Keratinocyte (primary cell): ENCODE results near the gene TNFSF10. TPM values are rescaled to one million over a fixed set of nuclear protein-coding genes. Genes with fewer than 3 reads are reported as not detected.
A peak's percentile ranks its signal among the peaks of the same experiment; 100 is the strongest.

Experiments
- DNase-seq: peaks from one replicate; pipeline ENCODE4 v3.0.0-alpha.2; 2011; ENCODE audit warnings: low read depth, missing footprints, low spot score
- FAIRE-seq: peaks from 2 replicates; lab custom pipeline; 2011; peaks lifted over from hg19 to GRCh38; lab: Jason Lieb, UNC
- H2AFZ ChIP-seq: 2 replicates; pipeline ENCODE4 v1.6.0; 2012; ENCODE audit warnings: low read length, control low read depth, inconsistent platforms; ENCODE audit not compliant: control insufficient read depth
- H3K27ac ChIP-seq: 2 replicates; pipeline ENCODE4 v1.5.1; 2011; ENCODE audit warnings: low read length; ENCODE audit not compliant: control insufficient read depth, insufficient read depth
- H3K27me3 ChIP-seq: 3 replicates; pipeline ENCODE4 v1.6.0; 2011; ENCODE audit warnings: low read length; ENCODE audit not compliant: control insufficient read depth, insufficient read depth; ENCODE audit errors: extremely low read depth
- H3K36me3 ChIP-seq, 2 experiments: 2 replicates in 1 of 2; 3 replicates in 1 of 2; pipeline ENCODE4 v1.5.1; 2011; ENCODE audit warnings: low read length in 2 of 2, mild to moderate bottlenecking in 1 of 2; ENCODE audit not compliant: control insufficient read depth in 2 of 2, insufficient read depth in 2 of 2; ENCODE audit errors: extremely low read depth in 1 of 2
- H3K4me1 ChIP-seq: 3 replicates; pipeline ENCODE4 v1.5.1; 2011; ENCODE audit warnings: low read length; ENCODE audit not compliant: control insufficient read depth, insufficient read depth; ENCODE audit errors: extremely low read depth
- H3K4me2 ChIP-seq: 3 replicates; pipeline ENCODE4 v1.6.0; 2011; ENCODE audit warnings: low read depth, low read length; ENCODE audit not compliant: control insufficient read depth, insufficient read depth; ENCODE audit errors: extremely low read depth
- H3K4me3 ChIP-seq, 3 experiments: fragments of 200-600 bp in 1 of 3; sonication (generic) in 1 of 3; 2 replicates in 2 of 3; 3 replicates in 1 of 3; pipeline ENCODE4 v1.5.1; 2011 to 2016; ENCODE audit warnings: low read length in 3 of 3, mild to moderate bottlenecking in 3 of 3, control low read depth in 2 of 3, inconsistent platforms in 1 of 3, low read depth in 1 of 3, mixed read lengths in 1 of 3, mixed run types in 1 of 3, moderate library complexity in 1 of 3; ENCODE audit not compliant: control insufficient read depth in 2 of 3, insufficient read depth in 2 of 3; ENCODE audit errors: extremely low read depth in 1 of 3
- H3K79me2 ChIP-seq: 2 replicates; pipeline ENCODE4 v1.6.0; 2012; ENCODE audit warnings: low read length; ENCODE audit not compliant: control insufficient read depth, insufficient read depth
- H3K9ac ChIP-seq: 3 replicates; pipeline ENCODE4 v1.6.0; 2011; ENCODE audit warnings: low read length; ENCODE audit not compliant: control insufficient read depth, insufficient read depth; ENCODE audit errors: extremely low read depth
- H3K9me1 ChIP-seq: 3 replicates; pipeline ENCODE4 v1.6.0; 2011; ENCODE audit warnings: low read length; ENCODE audit not compliant: control insufficient read depth, insufficient read depth; ENCODE audit errors: extremely low read depth
- H3K9me3 ChIP-seq: 2 replicates; pipeline ENCODE4 v1.5.1; 2012; ENCODE audit warnings: low read depth, low read length; ENCODE audit not compliant: control insufficient read depth
- H4K20me1 ChIP-seq: 3 replicates; pipeline ENCODE4 v1.6.0; 2011; ENCODE audit warnings: low read length; ENCODE audit not compliant: control insufficient read depth, insufficient read depth; ENCODE audit errors: extremely low read depth
- CTCF ChIP-seq, 3 experiments: IDR thresholded peaks in 1 of 3; conservative IDR thresholded peaks in 1 of 3; optimal IDR thresholded peaks in 1 of 3; 2 replicates in 2 of 3; 3 replicates in 1 of 3; pipeline versions ENCODE3 to v1.5.1; 2011; ENCODE audit warnings: low read length in 3 of 3, mild to moderate bottlenecking in 3 of 3, moderate library complexity in 2 of 3, control low read depth in 1 of 3, inconsistent platforms in 1 of 3; ENCODE audit not compliant: insufficient read depth in 2 of 3; ENCODE audit errors: extremely low read depth in 1 of 3
- EZH2 ChIP-seq: IDR thresholded peaks from one replicate; pipeline ENCODE4 v1.6.1; 2012; ENCODE audit warnings: inconsistent platforms, mild to moderate bottlenecking, low read length, moderate library complexity
- dilution Hi-C: fragments of 300-500 bp; cut with MboI; formaldehyde crosslinking; loops from one replicate; pipeline ENCODE4 v1.7.0; 2020; ENCODE audit warnings: low sequenced_read_pairs; ENCODE audit not compliant: extremely low pct_ligation_motif_present
- polyA plus RNA-seq, 5 experiments: library from polyadenylated mRNA; depleted of rRNA in 3 of 5; stranded (reverse) in 3 of 5; stranded (forward) in 1 of 5; unstranded in 1 of 5; fragments of >200 nt; gene quantifications; 1 replicate in 1 of 5; 2 replicates in 3 of 5; 3 replicates in 1 of 5; pipeline versions ENCODE4 v1.2.1 to v1.2.3, GENCODE V29; 2011 to 2012; ENCODE audit warnings: missing spikeins in 2 of 5, low read depth in 1 of 5, low replicate concordance in 1 of 5

Gene TNFSF10
- polyA plus RNA-seq, 1 donor (not counting 4 experiments of a cell fraction or from before 2014, with no cell fraction given): 21.7 TPM

DNA sequence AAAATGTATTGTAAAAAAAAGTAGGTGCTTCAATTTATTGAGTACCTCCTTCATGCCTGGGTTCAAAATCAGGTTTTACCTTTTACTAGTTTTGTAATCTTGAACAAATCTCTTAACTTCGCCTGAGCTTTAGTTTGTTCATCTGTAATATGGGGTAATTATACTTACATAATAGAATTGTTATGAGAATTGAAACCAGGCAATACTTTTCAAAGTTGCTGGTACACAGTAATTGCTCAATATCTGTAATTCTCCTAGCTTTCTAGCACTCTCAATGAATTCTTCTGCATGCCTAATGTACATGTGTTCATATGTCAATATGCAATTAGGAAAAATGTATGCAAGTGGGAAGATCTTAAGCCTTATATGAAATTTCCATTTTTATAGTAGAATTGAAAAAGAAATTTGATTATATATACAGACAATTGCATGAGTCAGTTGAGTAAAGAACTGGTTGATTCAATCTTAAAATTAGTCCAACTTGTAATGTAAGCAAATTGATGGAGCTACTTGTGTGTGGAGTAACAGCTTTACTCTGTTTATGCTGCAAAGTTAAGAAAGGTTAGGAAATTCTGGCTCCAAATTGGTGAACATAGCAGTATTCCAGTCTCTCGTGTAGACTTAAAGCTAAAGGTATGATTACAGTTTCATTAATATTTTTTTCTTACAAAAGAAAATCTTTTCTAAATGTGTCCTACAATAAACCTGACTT, 4.1 kb downstream of the TNFSF10 start:
- dilution Hi-C loops: no loop called here

DNA sequence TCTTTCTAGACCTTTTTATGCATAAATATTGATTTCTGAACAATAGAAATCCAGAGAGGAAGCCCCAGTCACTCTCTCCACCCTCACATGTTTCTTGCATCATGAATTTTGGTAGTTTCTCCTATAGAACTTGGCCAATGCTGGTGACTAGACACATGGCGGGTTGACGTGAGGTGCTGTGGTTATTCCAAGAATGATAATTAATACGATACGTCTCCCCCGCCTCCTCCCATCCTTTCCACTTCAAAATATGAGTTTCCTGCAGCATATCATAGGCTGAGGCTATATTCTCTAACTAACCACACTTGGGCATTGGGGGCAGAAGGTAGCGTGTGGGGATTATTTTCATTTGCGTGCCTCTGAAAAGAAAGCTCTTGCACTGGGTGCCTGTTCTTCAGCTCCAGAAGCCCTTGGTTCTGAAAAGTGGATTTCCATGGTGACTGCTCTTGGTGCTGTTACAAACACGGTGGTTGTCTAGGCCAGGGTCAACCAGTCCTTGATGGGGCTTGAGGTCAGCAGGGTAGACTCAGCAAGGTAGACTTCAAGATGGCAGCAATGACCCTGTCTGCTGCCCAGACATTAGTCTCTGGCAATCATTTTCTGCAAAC, 5.3 kb downstream of the TNFSF10 start:
- Histone ChIP-seq H2AFZ (peak overlapping the region; percentile 2), H4K20me1 (no peaks in the 10 kb centered on the region), H3K4me1 (peaks cover 53% of the 10 kb centered on the region), H3K4me2 (peak overlapping the region; percentile 84), H3K4me3 (no peak overlapping the region), H3K9me3 (no peaks in the 10 kb centered on the region), H3K27me3 (no peaks in the 10 kb centered on the region), H3K9ac (no peak overlapping the region), H3K79me2 (no peaks in the 10 kb centered on the region), H3K9me1 (no peaks in the 10 kb centered on the region), H3K36me3 (peaks cover 0 to 4% of the 10 kb centered on the region in 2 experiments), H3K27ac (peak overlapping the region; percentile 97)
- FAIRE-seq (no peak), DNase-seq (no peak)
- dilution Hi-C loops: no loop called here
- no peak for TF ChIP-seq CTCF (optimal IDR thresholded peaks at IDR 0.05 in 1 of 3, IDR thresholded peaks at IDR 0.05 in 1 of 3, conservative IDR thresholded peaks at IDR 0.05 in 1 of 3; ENCODE audit: extremely low read depth in 1 of 3, insufficient read depth in 2 of 3, low read length in 3 of 3)
- TF ChIP-seq EZH2: no peak

More for the DNA sequence above, 4.1 kb downstream of the TNFSF10 start:
- Histone ChIP-seq H3K27me3 (no peaks in the 10 kb centered on the region), H4K20me1 (no peaks in the 10 kb centered on the region), H3K9me1 (no peaks in the 10 kb centered on the region), H3K36me3 (no peaks in the 10 kb centered on the region), H2AFZ (no peak overlapping the region), H3K27ac (no peak overlapping the region), H3K79me2 (no peaks in the 10 kb centered on the region), H3K9ac (no peak overlapping the region), H3K4me1 (peaks cover 58% of the 10 kb centered on the region), H3K4me2 (peak overlapping the region; percentile 79), H3K9me3 (no peaks in the 10 kb centered on the region), H3K4me3 (no peak overlapping the region)
- DNase-seq (no peak), FAIRE-seq (no peak)
- TF ChIP-seq EZH2 (no peak), CTCF (optimal IDR thresholded peaks at IDR 0.05 in 1 of 3, IDR thresholded peaks at IDR 0.05 in 1 of 3, conservative IDR thresholded peaks at IDR 0.05 in 1 of 3; ENCODE audit: extremely low read depth in 1 of 3, insufficient read depth in 2 of 3, low read length in 3 of 3) (no peak)
